ENCODE measurements around the gene TCEA2. TPM values are rescaled to one million over a fixed set of nuclear protein-coding genes. Genes with fewer than 3 reads are reported as not detected.

Gene TCEA2
- polyA plus RNA-seq, 3 donors: 15.7 to 24.3 (median 16.0) TPM

GRCh38 chr20:64104667-64105451 is 41.9 kb downstream of the TCEA2 start:
- Mint-ChIP-seq H3K27ac (no peak overlapping the region), H3K36me3 (peaks cover 8 to 14% of the 10 kb centered on the region in 2 donors), H3K27me3 (ENCODE audit: low read depth in 3 of 3) (peaks cover 37 to 50% (median 49%) of the 10 kb centered on the region in 3 donors), H3K4me1 (peaks cover 18% of the 10 kb centered on the region), H3K9me3 (peaks cover 0 to 2% (median 0%) of the 10 kb centered on the region in 7 donors), H3K4me3 (no peak overlapping the region)
- Histone ChIP-seq H3K4me1 (ENCODE audit: control insufficient read depth in 1 of 2, insufficient read depth in 2 of 2, low read length in 2 of 2) (peaks cover 13 to 20% of the 10 kb centered on the region in 2 donors), H3K4me2 (replicated peaks; ENCODE audit: extremely low read depth, low read length, poor library complexity, severe bottlenecking) (no peak overlapping the region), H3K79me2 (ENCODE audit: insufficient read depth, low read length) (no peaks in the 10 kb centered on the region), H2AFZ (ENCODE audit: insufficient read depth, low read depth, low read length, poor library complexity, severe bottlenecking) (no peak overlapping the region), H4K20me1 (ENCODE audit: insufficient read depth, low read length) (peaks cover 16% of the 10 kb centered on the region), H3K27ac (ENCODE audit: low read depth in 1 of 2, low read length in 2 of 2) (no peak overlapping the region), H3K9ac (ENCODE audit: insufficient read depth, low read length, poor library complexity, severe bottlenecking) (no peak overlapping the region), H3K9me3 (replicated peaks in 1 of 2; ENCODE audit: control insufficient read depth in 1 of 2, insufficient read depth in 1 of 2, low read length in 2 of 2) (no peaks in the 10 kb centered on the region), H3K27me3 (ENCODE audit: control insufficient read depth in 2 of 2, insufficient read depth in 2 of 2, low read length in 2 of 2) (peaks cover 6 to 33% of the 10 kb centered on the region in 2 donors), H3K36me3 (replicated peaks in 1 of 2; ENCODE audit: control insufficient read depth in 1 of 2, insufficient read depth in 2 of 2, low read length in 2 of 2) (peaks cover 4 to 7% of the 10 kb centered on the region in 2 donors), H3K4me3 (replicated peaks in 1 of 3; ENCODE audit: low read depth in 2 of 3, low read length in 3 of 3) (no peak overlapping the region)
- TF ChIP-seq CTCF (IDR thresholded peaks at IDR 0.05): no peak
- intact Hi-C loops (cut with micrococcal nuclease): no loop called here
- DNase-seq: no peak
- 96% methylated on average over 20 of the region's 25 CpGs for WGBS (ENCODE audit: insufficient coverage)

- Mint-ChIP-seq H3K27ac (peak overlapping the region in 1 of 7 donors; percentile 45), H3K36me3 (peaks cover 3 to 6% of the 10 kb centered on the region in 2 donors), H3K4me3 (no peak overlapping the region), H3K27me3 (ENCODE audit: low read depth in 3 of 3) (peaks cover 34 to 46% (median 44%) of the 10 kb centered on the region in 3 donors), H3K9me3 (peaks cover 0 to 2% (median 0%) of the 10 kb centered on the region in 7 donors), H3K4me1 (peaks cover 18% of the 10 kb centered on the region)
- no peaks in the 10 kb centered on the region for H3K79me2 ChIP-seq (ENCODE audit: insufficient read depth, low read length)
- no peaks in the 10 kb centered on the region for H3K36me3 ChIP-seq (replicated peaks in 1 of 2; ENCODE audit: control insufficient read depth in 1 of 2, insufficient read depth in 2 of 2, low read length in 2 of 2)
- H3K4me2 ChIP-seq (replicated peaks; ENCODE audit: extremely low read depth, low read length, poor library complexity, severe bottlenecking): no peak overlapping the region
- H3K27me3 ChIP-seq (ENCODE audit: control insufficient read depth in 2 of 2, insufficient read depth in 2 of 2, low read length in 2 of 2): peaks cover 6 to 27% of the 10 kb centered on the region in 2 donors
- no peak overlapping the region for H2AFZ ChIP-seq (ENCODE audit: insufficient read depth, low read depth, low read length, poor library complexity, severe bottlenecking)
- peaks cover 10% of the 10 kb centered on the region for H4K20me1 ChIP-seq (ENCODE audit: insufficient read depth, low read length)
- WGBS (ENCODE audit: insufficient coverage): 97% methylated on average over 36 of the region's 39 CpGs
- no peak overlapping the region for H3K27ac ChIP-seq (ENCODE audit: low read depth in 1 of 2, low read length in 2 of 2)
- DNase-seq: no peak
- no peak overlapping the region for H3K9ac ChIP-seq (ENCODE audit: insufficient read depth, low read length, poor library complexity, severe bottlenecking)
- intact Hi-C loops (cut with micrococcal nuclease): no loop called here
- H3K9me3 ChIP-seq (replicated peaks in 1 of 2; ENCODE audit: control insufficient read depth in 1 of 2, insufficient read depth in 1 of 2, low read length in 2 of 2): no peaks in the 10 kb centered on the region
- H3K4me3 ChIP-seq (replicated peaks in 1 of 3; ENCODE audit: low read depth in 2 of 3, low read length in 3 of 3): no peak overlapping the region
- no peak for TF ChIP-seq CTCF (IDR thresholded peaks at IDR 0.05)
- H3K4me1 ChIP-seq (ENCODE audit: control insufficient read depth in 1 of 2, insufficient read depth in 2 of 2, low read length in 2 of 2): peaks cover 13 to 20% of the 10 kb centered on the region in 2 donors
These were observed 42.9 kb downstream of the TCEA2 start for GRCh38 chr20:64105846-64106434.

Data from CD14-positive monocyte (primary cell).